ENCODE data around the gene PHF11. TPM values are rescaled to one million over a fixed set of nuclear protein-coding genes. Genes with fewer than 3 reads are reported as not detected.

The PHF11 gene
- polyA plus RNA-seq, 2 of the 4 experiments (the other 2 are of a cell fraction): 7.1 to 11.7 TPM

GRCh38 chr13:49502954-49503353 is 7.2 kb downstream of the PHF11 start:
- ChIA-PET CTCF (no interaction called here), POLR2A (no interaction called here)
- H3K4me3 ChIP-seq: no peak overlapping the region
- 75% methylated on average over 9 of the region's 9 CpGs for WGBS (ENCODE audit: missing lambda C conversion rate)
- TF ChIP-seq USF2 (IDR thresholded peaks at IDR 0.05) (no peak), NR3C1 (IDR thresholded peaks at IDR 0.05) (no peak), RCOR1 (IDR thresholded peaks at IDR 0.05; ENCODE audit: low read depth, low read length) (no peak), HMGXB4 (CRISPR knock-in tag; IDR thresholded peaks at IDR 0.05; ENCODE audit: borderline replicate concordance) (no peak), JUNB (IDR thresholded peaks at IDR 0.05) (no peak), ZNF302 (CRISPR knock-in tag; IDR thresholded peaks at IDR 0.05) (no peak), HOXB13 (CRISPR knock-in tag; IDR thresholded peaks at IDR 0.05; ENCODE audit: low read depth) (no peak), ZFP36 (IDR thresholded peaks at IDR 0.05; ENCODE audit: borderline replicate concordance, partially characterized antibody) (no peak), CBX2 (IDR thresholded peaks at IDR 0.05; ENCODE audit: borderline replicate concordance, low read depth) (no peak), FOSL2 (IDR thresholded peaks at IDR 0.05) (no peak), FOSL2 (CRISPR knock-in tag; IDR thresholded peaks at IDR 0.05) (no peak), CEBPB (IDR thresholded peaks at IDR 0.05) (no peak)
- H3K4me2 ChIP-seq: no peak overlapping the region
- FAIRE-seq (no peak), DNase-seq (ENCODE audit: low read depth in 1 of 2, low spot score in 1 of 2) (no peak), ATAC-seq (no peak)
- no peak overlapping the region for H3K27ac ChIP-seq
- H3K4me1 ChIP-seq: no peaks in the 10 kb centered on the region
- no peaks in the 10 kb centered on the region for H3K9me3 ChIP-seq

DNA sequence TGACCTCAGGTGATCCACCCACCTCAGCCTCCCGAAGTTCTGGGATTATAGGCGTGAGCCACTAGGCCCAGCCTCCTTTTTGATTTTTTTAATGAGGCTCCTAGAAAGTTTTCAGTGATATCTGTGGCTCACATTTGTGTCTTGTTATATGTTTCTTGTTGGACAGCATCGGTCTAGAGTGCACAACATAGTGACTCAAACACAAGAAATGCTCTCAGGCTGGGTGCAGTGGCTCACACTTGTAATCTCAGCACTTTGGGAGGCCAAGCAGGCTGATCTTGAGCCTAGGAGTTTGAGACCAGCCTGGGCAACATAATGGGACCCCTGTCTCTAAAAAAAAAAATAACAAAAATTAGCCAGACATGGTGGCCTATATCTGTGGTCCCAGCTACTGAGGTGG is 8.2 kb downstream of the PHF11 start:
- TF ChIP-seq POLR2AphosphoS2 (conservative IDR thresholded peaks at IDR 0.05; ENCODE audit: low read length): no peak
- no peak for TF ChIP-seq ZSCAN20 (CRISPR knock-in tag; IDR thresholded peaks at IDR 0.05)
- no peak for TF ChIP-seq TFCP2L1 (CRISPR knock-in tag; IDR thresholded peaks at IDR 0.05)
- TF ChIP-seq NFE2L2 (conservative IDR thresholded peaks at IDR 0.05; ENCODE audit: low read length): no peak
- no peak for TF ChIP-seq TP53 (CRISPR knock-in tag; IDR thresholded peaks at IDR 0.05)
- TF ChIP-seq CBX8 (IDR thresholded peaks at IDR 0.05): no peak
- no peak for TF ChIP-seq ZNF302 (CRISPR knock-in tag; IDR thresholded peaks at IDR 0.05)
- no peak for TF ChIP-seq RCOR1 (IDR thresholded peaks at IDR 0.05; ENCODE audit: low read depth, low read length)
- no peak for TF ChIP-seq ZC3H11A (IDR thresholded peaks at IDR 0.05)
- no peak for TF ChIP-seq FOSL2 (IDR thresholded peaks at IDR 0.05)
- no peak for TF ChIP-seq FOSL2 (CRISPR knock-in tag; IDR thresholded peaks at IDR 0.05)
- no peak for TF ChIP-seq NPAS2 (CRISPR knock-in tag; IDR thresholded peaks at IDR 0.05; ENCODE audit: borderline replicate concordance)
- TF ChIP-seq CHD2 (IDR thresholded peaks at IDR 0.05; ENCODE audit: low read length, partially characterized antibody): no peak
- no peak for TF ChIP-seq JUN (IDR thresholded peaks at IDR 0.05)
- TF ChIP-seq CBX2 (IDR thresholded peaks at IDR 0.05; ENCODE audit: borderline replicate concordance, low read depth): no peak
- TF ChIP-seq HDAC2 (IDR thresholded peaks at IDR 0.05): no peak
- no peak for TF ChIP-seq HOXB13 (CRISPR knock-in tag; IDR thresholded peaks at IDR 0.05; ENCODE audit: low read depth)
- no peak for TF ChIP-seq BHLHE40 (IDR thresholded peaks at IDR 0.05; ENCODE audit: low read depth, low read length)
- H3K9me3 ChIP-seq: no peaks in the 10 kb centered on the region
- ChIA-PET CTCF (no interaction called here), POLR2A (no interaction called here)
- H3K27ac ChIP-seq: no peak overlapping the region
- DNase-seq (ENCODE audit: low read depth in 1 of 2, low spot score in 1 of 2) (no peak), FAIRE-seq (no peak), ATAC-seq (no peak)
- H3K4me1 ChIP-seq: no peaks in the 10 kb centered on the region
- no peak overlapping the region for H3K4me3 ChIP-seq
- WGBS (ENCODE audit: missing lambda C conversion rate): 86% methylated on average over 3 of the region's 3 CpGs
- no peak overlapping the region for H3K4me2 ChIP-seq

DNA sequence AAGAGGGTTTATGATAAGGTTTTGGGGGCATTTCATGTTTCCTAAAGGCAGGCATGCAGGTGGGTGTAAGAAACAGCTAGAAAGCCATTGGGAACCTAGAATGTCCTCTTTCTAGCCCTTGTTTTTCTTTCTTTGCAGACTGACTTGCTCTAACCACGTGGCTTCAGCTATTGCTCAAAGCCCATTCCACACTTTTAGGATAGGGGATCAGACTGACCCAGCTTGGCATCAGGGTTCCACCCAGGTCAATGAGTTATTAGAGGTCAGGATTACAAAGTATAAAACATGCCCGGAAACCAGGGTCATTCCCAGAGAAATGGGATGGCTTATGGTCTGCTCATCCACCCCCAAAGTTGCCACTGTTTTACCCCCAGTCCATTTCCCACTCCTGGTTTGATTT is 16.8 kb downstream of the PHF11 start:
- Histone ChIP-seq H3K27ac (no peak overlapping the region), H3K4me1 (peaks cover 7% of the 10 kb centered on the region; the same call in 2 of the 3 replicates), H3K4me2 (no peak overlapping the region), H3K9me3 (no peaks in the 10 kb centered on the region), H3K4me3 (no peak overlapping the region)
- TF ChIP-seq FOSB (CRISPR knock-in tag; IDR thresholded peaks at IDR 0.05) (no peak), ZC3H11A (IDR thresholded peaks at IDR 0.05) (no peak), RFX5 (IDR thresholded peaks at IDR 0.05) (no peak), MAZ (IDR thresholded peaks at IDR 0.05; ENCODE audit: borderline replicate concordance, low read depth, low read length) (no peak), POLR2AphosphoS2 (conservative IDR thresholded peaks at IDR 0.05; ENCODE audit: low read length) (no peak), HOXB5 (CRISPR knock-in tag; IDR thresholded peaks at IDR 0.05) (no peak), ZSCAN20 (CRISPR knock-in tag; IDR thresholded peaks at IDR 0.05) (no peak), HEYL (CRISPR knock-in tag; IDR thresholded peaks at IDR 0.05) (no peak)
- WGBS (ENCODE audit: missing lambda C conversion rate): 67% methylated on average over 2 of the region's 2 CpGs
- CTCF ChIA-PET: no interaction called here
- POLR2A ChIA-PET: no interaction called here
- FAIRE-seq: no peak
- DNase-seq (ENCODE audit: low read depth in 1 of 2, low spot score in 1 of 2): no peak
- ATAC-seq: no peak
